Urinary bladder (tissue), 4 donors: ENCODE results near the gene QSOX1. TPM values are rescaled to one million over a fixed set of nuclear protein-coding genes. Genes with fewer than 3 reads are reported as not detected.

ENCODE experiments used
- DNase-seq: peaks from one replicate; pipeline ENCODE4 v3.0.0-alpha.2; 2015; ENCODE audit errors: extremely low spot score
- H3K27ac ChIP-seq: one replicate; pipeline ENCODE4 v1.5.1; 2013; ENCODE audit warnings: low read depth, mild to moderate bottlenecking, moderate library complexity
- H3K36me3 ChIP-seq: one replicate; pipeline ENCODE4 v1.6.1; 2013; ENCODE audit warnings: mild to moderate bottlenecking, moderate library complexity; ENCODE audit not compliant: insufficient read depth
- H3K4me1 ChIP-seq: one replicate; pipeline ENCODE4 v1.6.1; 2013; ENCODE audit warnings: mild to moderate bottlenecking, moderate library complexity; ENCODE audit not compliant: insufficient read depth
- H3K4me3 ChIP-seq: one replicate; pipeline ENCODE4 v1.5.1; 2013; ENCODE audit warnings: low read depth, low read length
- WGBS: extraction: QIAGEN DNeasy Blood & Tissue Kit; methylation state at CpG from one replicate; pipeline ENCODE4 v1.1.7; 2013; 5-methylcytosine and 5-hydroxymethylcytosine counted together
- polyA plus RNA-seq: library from polyadenylated mRNA; stranded (reverse); fragments of 200-250 nt; gene quantifications from one replicate; pipeline ENCODE4 v1.2.3, GENCODE V29; 2013
- total RNA-seq: library from RNA; depleted of rRNA; stranded (reverse); fragments of >200 nt; gene quantifications from one replicate; pipeline ENCODE4 v1.2.3, GENCODE V29; 2014
- donor health status: healthy with polysubstance abuse.
- donor health status: healthy.

QSOX1 gene
- total and polyA plus RNA-seq, 2 donors, result 137 to 217 TPM

DNA sequence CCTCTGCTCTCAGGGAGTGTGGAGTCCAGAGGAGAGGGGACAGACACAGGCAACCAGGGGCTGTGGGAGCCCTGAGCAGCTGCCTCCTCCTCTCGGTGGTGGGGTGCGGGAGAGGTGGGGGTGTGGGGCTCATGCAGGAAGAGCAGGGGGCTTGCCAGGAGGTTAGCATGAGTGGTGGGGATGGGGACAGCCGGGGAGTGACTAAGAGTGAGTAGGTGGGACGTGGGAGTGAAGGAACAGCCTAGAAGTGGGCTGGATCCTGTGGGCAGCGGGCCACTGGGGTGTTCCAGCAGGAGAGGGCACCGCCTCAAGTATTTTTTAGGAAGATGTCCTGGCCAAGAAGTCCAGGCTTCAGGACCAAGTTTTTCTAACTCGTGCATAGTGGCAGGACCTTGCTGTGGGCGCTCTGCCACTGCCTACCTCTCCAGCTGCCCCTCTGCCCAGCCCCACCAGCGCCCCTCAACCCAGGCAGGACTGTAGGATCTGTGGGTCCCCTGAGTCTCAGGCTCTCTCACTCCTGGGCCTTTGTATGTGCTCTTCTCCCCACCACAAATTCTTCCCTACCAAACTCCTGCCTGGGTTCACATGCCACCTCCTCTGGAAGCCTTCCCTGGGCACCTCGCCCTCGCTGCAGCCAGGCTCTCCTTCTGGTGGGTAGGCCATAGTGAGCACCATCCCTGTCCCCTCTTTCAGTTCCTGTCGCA is 56.6 kb downstream of the QSOX1 start:
- Histone ChIP-seq H3K36me3 (no peaks in the 10 kb centered on the region), H3K4me3 (no peak overlapping the region), H3K4me1 (no peaks in the 10 kb centered on the region), H3K27ac (no peak overlapping the region)
- DNase-seq, result no peak
- 88% methylated on average over 12 of the region's 12 CpGs for WGBS

DNA sequence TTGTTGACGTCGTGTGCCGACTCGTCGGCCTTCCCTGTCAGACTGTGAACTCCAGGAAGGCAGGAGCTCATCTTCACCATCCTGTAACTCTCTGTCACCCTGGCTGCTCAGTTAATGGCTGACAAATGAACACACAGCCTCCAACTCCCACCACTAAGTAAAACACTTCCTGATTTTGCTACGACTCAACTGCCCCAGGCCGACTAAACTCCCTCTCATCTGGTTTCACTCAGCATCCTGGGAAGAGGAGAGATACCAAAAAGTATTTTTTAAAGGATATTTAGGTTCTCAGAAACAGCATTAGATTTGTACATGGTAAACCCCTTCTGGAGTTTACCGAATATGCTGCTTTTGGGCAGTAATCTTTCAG is 57.2 kb downstream of the QSOX1 start:
- 76% methylated on average over 8 of the region's 8 CpGs for WGBS
- Histone ChIP-seq H3K4me3 (no peak overlapping the region), H3K4me1 (no peaks in the 10 kb centered on the region), H3K36me3 (no peaks in the 10 kb centered on the region), H3K27ac (no peak overlapping the region)
- DNase-seq, result no peak

DNA sequence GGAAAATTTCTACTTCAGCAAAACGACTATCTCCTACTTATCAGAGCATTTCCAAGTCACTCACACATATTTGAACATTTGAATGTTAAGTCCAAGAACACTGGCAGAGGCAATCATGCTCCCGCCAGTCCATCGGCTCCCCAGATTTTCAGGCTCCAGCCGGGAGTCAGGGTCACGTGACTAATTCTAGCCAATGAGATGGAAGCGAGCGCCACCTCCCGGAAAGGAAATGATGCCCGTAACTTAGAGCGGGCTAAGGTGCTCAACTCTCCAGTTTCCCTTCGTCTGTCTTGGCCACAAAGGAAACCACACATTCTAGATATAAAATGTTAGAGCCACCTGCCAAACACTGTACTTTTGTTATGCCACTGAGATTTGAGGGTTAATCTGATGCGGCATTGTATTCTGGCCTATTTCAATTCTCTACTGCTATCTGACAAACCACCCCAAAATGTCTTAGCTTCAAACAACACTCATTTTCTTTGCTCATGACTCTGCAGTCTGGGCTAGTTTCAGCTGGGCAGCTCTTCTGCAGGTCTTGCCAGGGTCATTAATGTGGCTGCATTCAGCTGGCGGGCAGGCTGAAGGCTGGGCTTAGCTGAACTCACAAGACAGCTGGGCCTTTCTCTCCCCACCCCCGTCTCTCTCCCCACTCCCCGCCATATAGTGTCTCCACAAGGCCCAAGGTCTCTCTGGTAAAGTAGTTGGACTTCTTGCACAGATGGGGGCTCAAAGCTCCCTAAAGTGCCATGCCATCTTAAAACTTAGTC is 58.9 kb downstream of the QSOX1 start:
- H3K36me3 ChIP-seq, result no peaks in the 10 kb centered on the region
- no peak for DNase-seq
- no peak overlapping the region for H3K27ac ChIP-seq
- 74% methylated on average over 15 of the region's 15 CpGs for WGBS
- no peaks in the 10 kb centered on the region for H3K4me1 ChIP-seq
- no peak overlapping the region for H3K4me3 ChIP-seq

DNA sequence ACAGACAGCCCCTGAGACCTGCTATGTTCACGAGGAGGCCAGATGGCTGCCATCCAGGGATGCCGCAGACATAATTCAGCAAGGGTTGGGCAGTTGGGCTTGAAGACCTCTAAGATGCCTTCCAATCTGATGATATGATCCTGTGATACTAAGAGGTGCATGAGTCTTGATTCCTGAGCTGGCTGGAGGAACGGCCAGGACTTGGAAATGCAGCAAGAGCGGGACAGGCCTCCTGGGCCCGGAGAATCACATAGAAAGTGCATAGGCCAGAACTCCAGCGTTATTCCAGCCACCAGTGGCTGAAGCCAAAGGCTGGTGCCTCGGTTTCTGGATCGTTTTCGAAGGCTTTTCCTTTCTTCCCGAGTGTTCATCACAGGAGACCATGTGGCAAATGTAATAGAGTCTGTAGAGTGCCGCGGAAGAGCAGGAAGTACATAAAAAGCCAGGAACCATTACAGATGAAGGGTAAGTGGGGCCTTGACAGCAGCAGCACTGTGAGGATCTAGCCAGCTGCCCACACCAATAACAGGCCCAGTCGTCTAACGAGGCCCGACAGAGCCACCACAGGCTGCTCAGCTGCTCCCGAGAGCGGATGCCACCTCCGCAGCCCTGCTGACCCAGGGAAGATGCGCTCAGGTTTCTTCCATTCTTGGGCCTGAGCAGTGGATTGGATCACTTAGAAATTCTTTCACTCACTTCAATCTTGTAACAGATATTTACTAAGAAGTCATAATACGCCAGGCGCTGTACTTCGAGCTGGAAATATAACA is 61.4 kb downstream of the QSOX1 start:
- Histone ChIP-seq H3K27ac (no peak overlapping the region), H3K4me3 (no peak overlapping the region), H3K36me3 (no peaks in the 10 kb centered on the region), H3K4me1 (no peaks in the 10 kb centered on the region)
- no peak for DNase-seq
- WGBS, result 88% methylated on average over 22 of the region's 22 CpGs

DNA sequence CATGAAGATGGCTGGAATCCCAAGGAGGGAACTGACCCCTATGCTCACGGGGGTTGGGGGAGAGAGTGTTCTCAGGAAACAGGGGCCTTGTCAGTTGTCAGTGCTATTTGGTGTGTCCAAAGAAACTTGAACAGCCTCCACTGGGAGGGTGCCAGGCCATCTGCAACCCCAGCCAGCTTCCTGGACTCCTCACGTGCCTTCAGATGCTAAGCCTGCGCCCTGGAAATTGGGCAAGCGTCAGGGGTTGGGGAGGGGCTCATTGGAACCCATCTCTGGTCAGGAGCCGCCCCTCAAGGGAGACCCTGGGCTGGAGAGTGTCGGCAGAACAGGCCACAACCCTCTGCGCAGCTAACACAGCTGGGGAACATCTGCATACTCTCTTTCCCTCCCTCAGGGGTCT is 62.3 kb downstream of the QSOX1 start:
- no peaks in the 10 kb centered on the region for H3K4me1 ChIP-seq
- no peak overlapping the region for H3K4me3 ChIP-seq
- no peak for DNase-seq
- H3K36me3 ChIP-seq, result no peaks in the 10 kb centered on the region
- 76% methylated on average over 7 of the region's 7 CpGs for WGBS
- no peak overlapping the region for H3K27ac ChIP-seq

DNA sequence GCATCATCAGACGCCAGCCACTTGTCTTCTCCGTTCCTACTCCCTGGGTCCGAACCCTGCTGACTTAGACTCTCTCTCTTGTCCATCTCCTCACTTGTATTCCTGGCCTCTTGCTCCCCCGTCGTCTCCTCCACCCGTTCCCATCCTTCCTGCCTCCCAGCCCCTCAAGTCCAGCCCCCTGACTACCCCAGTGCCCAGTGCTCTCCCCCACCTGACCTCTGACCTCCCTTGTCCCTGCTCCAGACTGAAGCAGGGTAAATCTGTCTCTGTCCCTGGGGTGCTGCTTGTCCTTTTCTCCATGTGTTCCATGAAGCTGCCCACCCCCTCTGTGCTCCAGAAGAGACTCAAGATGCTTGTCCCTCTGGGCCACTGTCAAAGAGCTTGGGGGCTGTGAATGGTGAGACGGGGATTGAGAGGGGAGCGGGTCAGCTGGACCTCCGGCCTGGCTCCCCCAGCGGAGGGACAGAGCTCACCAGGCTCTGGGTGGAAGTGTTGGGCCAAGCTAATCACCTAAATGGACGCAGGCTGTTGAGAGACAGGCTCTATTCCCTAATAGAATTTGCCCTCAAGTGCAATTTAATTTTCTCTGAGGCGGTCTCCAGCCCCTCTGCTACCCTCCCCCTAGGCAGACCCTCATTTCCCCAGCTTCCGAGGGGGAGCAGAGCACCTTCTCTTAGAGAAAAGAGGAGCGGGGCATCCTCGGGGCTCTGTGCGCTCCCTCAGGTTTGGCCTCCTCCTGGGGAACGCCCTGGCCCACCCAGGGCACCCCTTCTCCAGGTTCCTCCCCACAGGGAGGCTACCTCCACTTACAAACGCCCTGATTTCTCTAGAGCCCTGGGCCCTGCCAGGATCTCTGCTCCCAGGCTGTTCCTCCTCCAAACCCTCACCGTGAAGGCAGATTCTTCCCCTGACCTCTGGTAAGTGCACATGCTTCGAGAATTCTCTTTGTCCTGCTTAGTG is 64.4 kb downstream of the QSOX1 start:
- WGBS, result 85% methylated on average over 20 of the region's 20 CpGs
- Histone ChIP-seq H3K36me3 (no peaks in the 10 kb centered on the region), H3K4me1 (no peaks in the 10 kb centered on the region), H3K4me3 (no peak overlapping the region), H3K27ac (no peak overlapping the region)
- DNase-seq, result no peak

DNA sequence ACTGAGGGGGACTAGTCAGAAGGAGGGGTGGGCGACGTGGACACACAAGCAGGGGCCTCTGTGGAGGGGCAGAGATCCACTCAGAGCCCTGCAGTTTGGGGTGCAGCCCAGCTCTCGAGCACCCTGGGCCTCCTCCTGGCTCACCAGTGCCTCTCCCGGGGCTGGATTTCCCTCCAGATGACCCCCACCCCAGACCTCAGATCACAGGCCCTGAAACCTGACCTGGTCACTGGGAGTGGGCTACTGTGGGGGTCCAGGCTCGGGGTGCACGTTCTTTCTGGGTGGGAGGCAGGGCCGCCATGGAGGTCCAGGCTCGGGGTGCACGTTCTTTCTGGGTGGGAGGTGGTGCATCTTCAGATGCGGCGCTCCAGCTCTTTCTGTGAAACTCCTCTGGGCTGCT is 65.1 kb downstream of the QSOX1 start:
- no peaks in the 10 kb centered on the region for H3K4me1 ChIP-seq
- H3K36me3 ChIP-seq, result no peaks in the 10 kb centered on the region
- no peak for DNase-seq
- H3K4me3 ChIP-seq, result no peak overlapping the region
- H3K27ac ChIP-seq, result no peak overlapping the region
- 87% methylated on average over 11 of the region's 11 CpGs for WGBS

DNA sequence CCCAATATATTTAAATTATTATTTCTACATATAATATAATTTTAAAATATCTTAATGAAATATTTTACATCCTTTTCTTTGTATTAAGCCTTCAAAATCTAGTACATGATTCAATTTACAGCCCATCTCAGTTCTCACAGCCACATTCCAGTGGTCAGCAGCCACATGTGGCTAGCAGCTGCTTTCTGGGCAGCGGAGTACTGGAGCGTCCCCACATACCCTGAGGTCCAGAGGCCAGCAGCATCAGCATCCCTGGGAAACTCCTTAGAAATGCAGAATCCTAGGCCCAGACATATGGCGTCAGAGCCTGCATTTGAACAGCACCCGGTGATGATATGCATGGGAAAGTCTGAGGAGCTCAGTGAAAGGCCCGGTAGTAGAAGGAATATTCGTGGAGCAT is 66.8 kb downstream of the QSOX1 start:
- Histone ChIP-seq H3K27ac (no peak overlapping the region), H3K4me3 (no peak overlapping the region), H3K36me3 (no peaks in the 10 kb centered on the region), H3K4me1 (no peaks in the 10 kb centered on the region)
- WGBS, result 87% methylated on average over 6 of the region's 6 CpGs
- no peak for DNase-seq

DNA sequence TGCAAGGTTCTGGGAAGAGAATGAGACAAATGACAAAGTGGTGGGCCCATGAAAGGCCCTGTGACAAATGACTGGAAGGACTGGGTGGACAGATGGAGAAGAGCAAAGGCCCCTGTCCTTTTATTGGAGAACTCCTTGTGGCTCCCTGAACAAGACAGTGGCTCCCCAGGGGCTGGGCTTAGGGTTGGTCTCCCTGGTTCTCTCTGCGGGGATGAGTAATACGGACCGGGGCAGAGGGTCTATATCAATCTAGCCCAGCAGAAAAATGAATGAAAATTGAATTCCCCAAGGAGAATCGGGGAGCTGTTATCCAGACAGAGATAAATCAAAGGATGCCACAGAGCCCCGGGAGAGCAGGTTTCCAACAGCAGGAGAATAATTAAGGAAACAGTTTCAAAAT is 70.2 kb downstream of the QSOX1 start:
- no peaks in the 10 kb centered on the region for H3K36me3 ChIP-seq
- DNase-seq, result no peak
- WGBS, result 57% methylated on average over 5 of the region's 5 CpGs

DNA sequence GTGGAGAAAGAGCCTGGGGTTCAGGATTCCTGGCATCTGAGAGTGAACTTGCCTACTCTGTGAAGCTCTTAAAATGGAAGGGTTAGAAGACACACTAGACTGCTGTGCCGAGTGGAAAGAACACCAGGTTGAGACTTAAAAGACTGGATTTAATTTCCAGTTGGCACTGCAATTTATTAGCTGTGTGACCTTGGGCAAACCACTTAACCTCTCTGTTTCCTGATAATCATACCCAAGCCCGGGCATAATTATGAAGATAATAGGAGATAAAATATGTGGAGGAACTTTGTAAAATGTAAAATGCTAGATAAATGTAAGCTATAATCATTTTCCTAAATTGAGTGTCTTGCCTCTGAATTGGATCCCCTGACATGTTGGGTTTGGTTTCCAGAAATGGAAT is 70.7 kb downstream of the QSOX1 start:
- no peak for DNase-seq
- H3K4me3 ChIP-seq, result no peak overlapping the region
- no peaks in the 10 kb centered on the region for H3K4me1 ChIP-seq
- WGBS, result 66% methylated on average over 2 of the region's 2 CpGs
- H3K36me3 ChIP-seq, result no peaks in the 10 kb centered on the region
- no peak overlapping the region for H3K27ac ChIP-seq

More for the DNA sequence above, 70.2 kb downstream of the QSOX1 start:
- H3K27ac ChIP-seq, result no peak overlapping the region
- H3K4me1 ChIP-seq, result no peaks in the 10 kb centered on the region
- H3K4me3 ChIP-seq, result no peak overlapping the region

DNA sequence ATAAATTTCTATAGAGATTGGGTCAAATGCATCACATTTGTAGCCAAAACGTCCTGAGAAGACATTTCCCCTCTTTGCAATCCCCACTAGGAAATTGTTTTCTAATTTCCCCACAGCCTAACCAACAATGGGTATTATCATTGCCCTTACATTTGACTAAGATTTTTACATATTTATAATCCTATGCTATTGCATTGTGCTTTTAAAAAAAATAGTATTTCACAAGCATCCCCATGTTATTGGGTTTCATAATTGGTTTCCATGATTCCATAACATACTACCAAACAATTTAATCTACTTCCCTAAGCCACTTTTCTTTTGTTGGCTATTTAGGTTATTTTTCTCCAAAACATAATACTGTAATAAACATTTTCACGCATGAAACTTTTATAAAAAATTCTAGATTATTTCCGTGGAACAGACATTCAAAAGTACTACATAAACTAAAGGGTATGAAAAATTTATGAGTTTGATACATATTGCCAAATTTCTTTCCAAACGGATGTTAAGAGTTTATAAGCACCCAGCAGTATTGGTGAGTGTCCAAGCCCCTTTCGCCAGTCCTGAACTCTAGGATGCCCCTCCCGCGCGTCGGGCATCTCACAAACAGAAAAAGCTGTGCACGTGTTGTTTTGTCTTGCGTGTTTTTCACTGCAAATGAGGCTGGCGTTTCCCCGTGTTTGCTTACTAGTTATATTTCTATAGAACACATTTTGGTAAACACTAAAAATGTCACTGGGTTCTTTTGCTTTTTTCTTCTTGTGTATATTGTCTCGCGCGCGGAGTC is 73.4 kb downstream of the QSOX1 start:
- Histone ChIP-seq H3K4me1 (no peaks in the 10 kb centered on the region), H3K27ac (no peak overlapping the region), H3K36me3 (no peaks in the 10 kb centered on the region), H3K4me3 (no peak overlapping the region)
- DNase-seq, result no peak
- 15% methylated on average over 17 of the region's 17 CpGs for WGBS

DNA sequence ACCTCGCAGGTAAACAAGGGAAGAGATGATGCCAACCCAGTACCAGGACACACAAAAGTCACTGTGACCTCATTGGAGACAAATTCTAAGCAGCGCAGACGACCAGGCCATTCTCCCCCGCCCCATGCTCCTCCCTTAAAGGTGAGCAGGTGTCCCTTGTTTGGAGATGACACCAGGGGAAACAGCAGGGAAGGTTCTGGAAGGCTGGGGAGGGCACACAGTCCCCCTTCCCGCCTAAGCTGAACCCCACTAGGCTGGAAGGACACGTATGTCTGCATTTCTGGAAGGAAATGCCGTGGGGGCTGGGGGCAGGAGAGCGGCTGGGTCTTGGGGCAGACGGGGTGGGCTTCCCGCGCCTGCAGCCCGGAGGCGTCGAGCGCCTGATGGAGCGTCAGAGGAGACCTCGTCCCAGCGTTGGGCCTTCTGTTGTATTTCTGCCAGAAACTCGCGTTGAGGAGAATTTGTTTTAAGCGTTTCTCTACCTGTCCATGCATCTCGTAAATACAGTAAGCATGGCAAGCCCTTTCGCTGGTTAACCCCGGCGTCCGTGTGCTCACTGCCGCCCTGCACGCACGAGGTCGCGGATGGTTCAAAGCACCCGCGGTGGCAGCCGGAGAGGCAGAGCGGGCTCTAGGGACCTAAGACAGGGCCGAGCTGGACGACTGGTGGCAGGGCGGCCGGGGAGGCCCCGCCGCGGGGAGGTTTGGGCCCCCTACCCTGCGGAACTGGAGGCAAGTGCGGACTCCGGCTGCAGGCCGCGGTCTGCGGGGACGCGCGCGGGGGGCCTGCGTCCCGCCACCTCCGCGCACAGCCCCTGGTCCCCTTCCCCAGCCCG is 74.2 kb downstream of the QSOX1 start:
- H3K36me3 ChIP-seq, result no peaks in the 10 kb centered on the region
- peak overlapping the region; percentile 64 for H3K4me3 ChIP-seq
- 4% methylated on average over 57 of the region's 57 CpGs for WGBS
- no peak overlapping the region for H3K27ac ChIP-seq
- H3K4me1 ChIP-seq, result no peaks in the 10 kb centered on the region
- no peak for DNase-seq
